HCT116 (cell line): Measurements from ENCODE around the gene ZNF493. TPM values are rescaled to one million over a fixed set of nuclear protein-coding genes. Genes with fewer than 3 reads are reported as not detected.

Experiments used
- ATAC-seq: fragments of 200-7000 bp; cut with Tn5 transposase; 2 replicates; pipeline ENCODE4 v1.9.1; 2020; ENCODE audit warnings: mild to moderate bottlenecking, moderate library complexity
- BruUV-seq: library from RNA; stranded (reverse); fragments of 400-500 nt; replicated peaks from 2 replicates; lab custom pipeline; 2021; lab: Mats Ljungman, UMichigan
- CTCF ChIA-PET: fragments of 300-600 bp; sonication (Branson Sonifier 250); formaldehyde crosslinking; loops from one replicate; lab custom pipeline; 2021; ENCODE audit warnings: antibody characterized with exemption; lab: Charles Lee
- POLR2A ChIA-PET: fragments of 300-600, 350-600 bp; sonication (Branson Sonifier 250); formaldehyde crosslinking; loops from one replicate; lab custom pipeline; 2021; ENCODE audit warnings: antibody characterized with exemption; lab: Charles Lee
- RAD21 ChIA-PET, 2 experiments: fragments of 300-600 bp; sonication (Branson Sonifier 250); formaldehyde crosslinking; loops; one replicate each; lab custom pipeline; 2023; ENCODE audit warnings: low total read pairs in 2 of 2; ENCODE audit not compliant: uncharacterized antibody in 2 of 2, unreplicated experiment in 2 of 2, low non-redundant PET in 1 of 2; lab: Charles Lee
- DNase-seq: peaks from one replicate; pipeline ENCODE4 v3.0.0-alpha.2; 2010; ENCODE audit warnings: low read depth, low spot score
- H2AFZ ChIP-seq: fragments of 200-600 bp; shearing (Covaris generic), sonication (generic); 2 replicates; pipeline ENCODE4 v1.6.1; 2017; ENCODE audit warnings: low read depth, mixed run types, mixed read lengths, antibody characterized with exemption, low read length; ENCODE audit not compliant: poor library complexity, severe bottlenecking
- H3K27ac ChIP-seq: 2 replicates; pipeline ENCODE4 v1.5.1; 2012; ENCODE audit warnings: low read depth, low read length
- H3K27me3 ChIP-seq: fragments of 200-600 bp; sonication (generic); 2 replicates; pipeline ENCODE4 v1.6.1; 2016; ENCODE audit warnings: mixed run types, low read length, mixed read lengths; ENCODE audit not compliant: insufficient read depth
- H3K36me3 ChIP-seq, 2 experiments: fragments of 200-500 bp in 1 of 2; fragments of 200-600 bp in 1 of 2; sonication (Bioruptor generic) in 1 of 2; sonication (generic) in 1 of 2; 2 replicates each; pipeline versions ENCODE4 v1.5.1 to v1.6.1; 2014 to 2016; ENCODE audit warnings: low read length in 2 of 2, inconsistent platforms in 1 of 2, mixed read lengths in 1 of 2, mixed run types in 1 of 2; ENCODE audit not compliant: insufficient read depth in 2 of 2, control insufficient read depth in 1 of 2
- H3K4me1 ChIP-seq, 2 experiments: fragments of 200-600 bp in 1 of 2; sonication (generic) in 1 of 2; 2 replicates each; pipeline versions ENCODE4 v1.5.1 to v1.6.1; 2012 to 2017; ENCODE audit warnings: low read length in 2 of 2, inconsistent platforms in 1 of 2, mild to moderate bottlenecking in 1 of 2, mixed read lengths in 1 of 2, mixed run types in 1 of 2, moderate library complexity in 1 of 2; ENCODE audit not compliant: insufficient read depth in 2 of 2, control insufficient read depth in 1 of 2
- H3K4me2 ChIP-seq: fragments of 200-600 bp; sonication (generic); 2 replicates; pipeline ENCODE4 v1.6.1; 2017; ENCODE audit warnings: mixed run types, low read length, mixed read lengths
- H3K4me3 ChIP-seq, 2 experiments: fragments of 200-600 bp in 1 of 2; sonication (generic) in 1 of 2; replicated peaks in 1 of 2; 2 replicates each; pipeline ENCODE4 v1.5.1; 2011 to 2016; ENCODE audit warnings: low read length in 2 of 2, control low read depth in 1 of 2, low read depth in 1 of 2, mild to moderate bottlenecking in 1 of 2, mixed read lengths in 1 of 2, mixed run types in 1 of 2
- H3K79me2 ChIP-seq: fragments of 200-600 bp; sonication (generic); 2 replicates; pipeline ENCODE4 v1.6.1; 2017; ENCODE audit warnings: mild to moderate bottlenecking, mixed run types, low read length, moderate library complexity, mixed read lengths; ENCODE audit not compliant: insufficient read depth
- H3K9ac ChIP-seq: fragments of 200-600 bp; sonication (generic); 2 replicates; pipeline ENCODE4 v1.6.1; 2016; ENCODE audit warnings: low read length, mixed read lengths
- H3K9me2 ChIP-seq: fragments of 200-600 bp; sonication (generic), shearing (Covaris generic); 2 replicates; pipeline ENCODE4 v1.6.1; 2017; ENCODE audit warnings: mixed run types, mild to moderate bottlenecking, moderate library complexity; ENCODE audit not compliant: insufficient read depth
- H3K9me3 ChIP-seq, 2 experiments: fragments of 200-500 bp in 1 of 2; fragments of 200-600 bp in 1 of 2; sonication (Bioruptor generic) in 1 of 2; sonication (generic) in 1 of 2; 2 replicates each; pipeline ENCODE4 v1.6.1; 2014 to 2017; ENCODE audit warnings: low read length in 2 of 2, mixed read lengths in 2 of 2, inconsistent platforms in 1 of 2, low read depth in 1 of 2, mild to moderate bottlenecking in 1 of 2, mixed run types in 1 of 2, moderate library complexity in 1 of 2; ENCODE audit not compliant: control insufficient read depth in 1 of 2, insufficient read depth in 1 of 2
- H4K20me1 ChIP-seq: fragments of 200-600 bp; sonication (generic), shearing (Covaris generic); 2 replicates; pipeline ENCODE4 v1.6.1; 2017; ENCODE audit warnings: mixed run types, mild to moderate bottlenecking, moderate library complexity; ENCODE audit not compliant: insufficient read depth
- CBX3 ChIP-seq: IDR thresholded peaks from 2 replicates; pipeline ENCODE4 v1.6.1; 2012; ENCODE audit warnings: low read depth
- CEBPB ChIP-seq: IDR thresholded peaks from 2 replicates; pipeline ENCODE4 v1.6.1; 2012; ENCODE audit warnings: low read depth
- EGR1 ChIP-seq: IDR thresholded peaks from 2 replicates; pipeline ENCODE4 v1.6.1; 2012; ENCODE audit warnings: low read depth
- ELF1 ChIP-seq: IDR thresholded peaks from 2 replicates; pipeline ENCODE4 v1.6.1; 2012; ENCODE audit warnings: low read depth, borderline replicate concordance
- EZH2 ChIP-seq: fragments of 200-600 bp; sonication (generic); IDR thresholded peaks from 2 replicates; pipeline ENCODE4 v1.6.1; 2017; ENCODE audit warnings: antibody characterized with exemption, mixed run types
- FOSL1 ChIP-seq: IDR thresholded peaks from 2 replicates; pipeline ENCODE4 v1.6.1; 2012; ENCODE audit warnings: low read depth
- JUND ChIP-seq: IDR thresholded peaks from 2 replicates; pipeline ENCODE4 v1.6.1; 2012
- RAD21 ChIP-seq: IDR thresholded peaks from 2 replicates; pipeline ENCODE4 v1.6.1; 2012; ENCODE audit warnings: low read depth, mild to moderate bottlenecking
- SP1 ChIP-seq: IDR thresholded peaks from 2 replicates; pipeline ENCODE4 v1.6.1; 2012; ENCODE audit warnings: low read depth
- SRF ChIP-seq: IDR thresholded peaks from 2 replicates; pipeline ENCODE4 v1.6.1; 2012; ENCODE audit warnings: low read depth
- TCF7L2 ChIP-seq: IDR thresholded peaks from 2 replicates; pipeline ENCODE4 v1.7.0; 2011; ENCODE audit warnings: borderline replicate concordance, inconsistent platforms; ENCODE audit not compliant: insufficient read depth, insufficient read length; ENCODE audit errors: extremely low read depth
- YY1 ChIP-seq: IDR thresholded peaks from 2 replicates; pipeline ENCODE4 v1.6.1; 2011; ENCODE audit warnings: low read length, low read depth, moderate library complexity, mild to moderate bottlenecking; ENCODE audit not compliant: insufficient replicate concordance; ENCODE audit errors: extremely low read depth
- ZFX ChIP-seq: fragments of 450-650 bp; IDR thresholded peaks from 2 replicates; pipeline ENCODE4 v1.6.1; 2017
- intact Hi-C: fragments of 100-400 bp; cut with micrococcal nuclease; formaldehyde crosslinking; loops from 2 replicates; pipeline ENCODE4 v1.10.0; 2022
- total RNA-seq: library from RNA; stranded (reverse); gene quantifications from one replicate; pipeline ENCODE4 v1.2.1, GENCODE V29; 2021; ENCODE audit not compliant: unreplicated experiment
- TF ChIP-seq, protein P1 (sequence below): IDR thresholded peaks from 2 replicates; pipeline ENCODE4 v1.6.1; 2012
- TF ChIP-seq, protein P2 (sequence below): IDR thresholded peaks from 2 replicates; pipeline ENCODE4 v1.6.1; 2012
- TF ChIP-seq, protein P3 (sequence below), 3 experiments: fragments of 200-600 bp in 1 of 3; sonication (generic) in 1 of 3; IDR thresholded peaks in 2 of 3; conservative IDR thresholded peaks in 1 of 3; 2 replicates each; pipeline ENCODE4 v1.5.1; 2012 to 2017; ENCODE audit warnings: low read depth in 2 of 3, low read length in 2 of 3, antibody characterized with exemption in 1 of 3, borderline replicate concordance in 1 of 3, control low read depth in 1 of 3, mild to moderate bottlenecking in 1 of 3, mixed read lengths in 1 of 3, mixed run types in 1 of 3, moderate library complexity in 1 of 3; ENCODE audit not compliant: insufficient read depth in 1 of 3

ZNF493 gene
- total RNA-seq, 1 experiment from 2014 or later: 2.2 TPM

DNA sequence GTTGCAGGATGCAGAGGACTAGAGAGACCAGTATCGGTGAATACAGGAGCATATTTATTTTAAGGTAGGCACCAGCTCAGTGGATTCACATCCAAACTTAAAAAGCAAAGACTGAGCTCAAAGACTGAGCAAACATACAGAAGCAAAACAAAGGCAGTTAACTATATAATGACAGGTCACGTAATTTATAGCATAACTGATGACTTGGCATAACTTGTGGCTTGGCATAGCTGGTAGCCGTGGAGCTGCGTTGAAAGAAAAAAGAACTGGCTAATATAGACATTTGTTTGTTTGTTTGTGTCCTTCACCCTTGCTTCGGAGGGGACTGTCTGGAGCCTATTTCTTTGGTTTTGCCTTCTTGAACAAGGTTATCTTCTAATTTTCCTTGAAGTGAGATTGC, 33.7 kb downstream of the ZNF493 start:
- no peaks in the 10 kb centered on the region for H3K36me3 ChIP-seq
- H3K4me1 ChIP-seq: no peaks in the 10 kb centered on the region
- H3K79me2 ChIP-seq: no peaks in the 10 kb centered on the region
- no peak for DNase-seq
- no peaks in the 10 kb centered on the region for H3K27me3 ChIP-seq
- intact Hi-C loops: no loop called here
- no peaks in the 10 kb centered on the region for H3K9me2 ChIP-seq
- H3K27ac ChIP-seq: no peak overlapping the region
- RAD21 ChIA-PET: no interaction called here
- POLR2A ChIA-PET: no interaction called here
- H3K4me2 ChIP-seq: no peak overlapping the region
- peaks cover 0 to 6% of the 10 kb centered on the region in 2 experiments; a peak in 2 of 4 replicates for H3K9me3 ChIP-seq
- H2AFZ ChIP-seq: no peak overlapping the region
- H3K9ac ChIP-seq: no peak overlapping the region
- ATAC-seq: no peak
- H4K20me1 ChIP-seq: no peaks in the 10 kb centered on the region
- BruUV-seq: no TSS peak
- no peak overlapping the region for H3K4me3 ChIP-seq
- CTCF ChIA-PET: no interaction called here
- TF ChIP-seq JUND: no peak

DNA sequence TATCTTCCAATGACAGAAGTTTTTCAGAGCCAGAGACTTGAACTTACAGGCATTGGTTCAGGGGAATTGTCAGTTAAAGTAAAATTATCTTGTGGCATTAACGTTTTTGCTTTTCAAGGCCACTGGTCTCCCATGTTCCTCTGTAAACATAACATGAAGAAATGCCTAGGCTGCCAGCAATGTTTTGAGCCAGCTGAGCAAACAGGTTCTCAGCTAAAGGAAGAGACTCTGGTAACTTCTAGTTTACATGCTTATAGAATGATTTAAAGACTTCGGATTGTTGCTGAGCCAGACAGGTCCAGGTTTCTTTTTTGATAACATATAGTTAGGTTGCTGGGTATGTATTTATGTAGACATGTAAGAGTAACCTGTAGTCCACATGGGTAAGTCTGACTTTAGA, 35.7 kb downstream of the ZNF493 start:
- intact Hi-C loops: no loop called here
- TF ChIP-seq RAD21 (no peak), YY1 (no peak), CEBPB (no peak), ZFX (no peak), SP1 (no peak), EGR1 (no peak), EZH2 (no peak), FOSL1 (no peak), SRF (no peak), CBX3 (no peak), TCF7L2 (no peak), ELF1 (no peak)
- TF ChIP-seq, protein P1, sequence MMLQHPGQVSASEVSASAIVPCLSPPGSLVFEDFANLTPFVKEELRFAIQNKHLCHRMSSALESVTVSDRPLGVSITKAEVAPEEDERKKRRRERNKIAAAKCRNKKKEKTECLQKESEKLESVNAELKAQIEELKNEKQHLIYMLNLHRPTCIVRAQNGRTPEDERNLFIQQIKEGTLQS: no peak
- TF ChIP-seq, protein P2, sequence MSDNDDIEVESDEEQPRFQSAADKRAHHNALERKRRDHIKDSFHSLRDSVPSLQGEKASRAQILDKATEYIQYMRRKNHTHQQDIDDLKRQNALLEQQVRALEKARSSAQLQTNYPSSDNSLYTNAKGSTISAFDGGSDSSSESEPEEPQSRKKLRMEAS: no peak
- TF ChIP-seq, protein P3, sequence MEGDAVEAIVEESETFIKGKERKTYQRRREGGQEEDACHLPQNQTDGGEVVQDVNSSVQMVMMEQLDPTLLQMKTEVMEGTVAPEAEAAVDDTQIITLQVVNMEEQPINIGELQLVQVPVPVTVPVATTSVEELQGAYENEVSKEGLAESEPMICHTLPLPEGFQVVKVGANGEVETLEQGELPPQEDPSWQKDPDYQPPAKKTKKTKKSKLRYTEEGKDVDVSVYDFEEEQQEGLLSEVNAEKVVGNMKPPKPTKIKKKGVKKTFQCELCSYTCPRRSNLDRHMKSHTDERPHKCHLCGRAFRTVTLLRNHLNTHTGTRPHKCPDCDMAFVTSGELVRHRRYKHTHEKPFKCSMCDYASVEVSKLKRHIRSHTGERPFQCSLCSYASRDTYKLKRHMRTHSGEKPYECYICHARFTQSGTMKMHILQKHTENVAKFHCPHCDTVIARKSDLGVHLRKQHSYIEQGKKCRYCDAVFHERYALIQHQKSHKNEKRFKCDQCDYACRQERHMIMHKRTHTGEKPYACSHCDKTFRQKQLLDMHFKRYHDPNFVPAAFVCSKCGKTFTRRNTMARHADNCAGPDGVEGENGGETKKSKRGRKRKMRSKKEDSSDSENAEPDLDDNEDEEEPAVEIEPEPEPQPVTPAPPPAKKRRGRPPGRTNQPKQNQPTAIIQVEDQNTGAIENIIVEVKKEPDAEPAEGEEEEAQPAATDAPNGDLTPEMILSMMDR (IDR thresholded peaks at IDR 0.05 in 2 of 3, conservative IDR thresholded peaks at IDR 0.05 in 1 of 3; ENCODE audit: borderline replicate concordance in 1 of 3, insufficient read depth in 1 of 3, low read depth in 2 of 3, low read length in 2 of 3): no peak
- Histone ChIP-seq H3K4me3 (no peak overlapping the region), H2AFZ (no peak overlapping the region), H3K79me2 (no peaks in the 10 kb centered on the region), H3K27ac (no peak overlapping the region), H3K4me1 (no peaks in the 10 kb centered on the region), H4K20me1 (no peaks in the 10 kb centered on the region), H3K27me3 (no peaks in the 10 kb centered on the region), H3K9me3 (peaks cover 0 to 6% of the 10 kb centered on the region in 2 experiments; a peak in 2 of 4 replicates), H3K9ac (no peak overlapping the region), H3K9me2 (no peaks in the 10 kb centered on the region), H3K4me2 (no peak overlapping the region), H3K36me3 (no peaks in the 10 kb centered on the region)
- RAD21 ChIA-PET: no interaction called here
- no TSS peak for BruUV-seq
- DNase-seq: no peak
- ATAC-seq: no peak
- CTCF ChIA-PET: no interaction called here
- POLR2A ChIA-PET: no interaction called here
